Activated T-cell treated with anti-CD3 and anti-CD28 coated beads, Interleukin-2, amount 50 U/mL, for 24 hours (primary cell): ENCODE data around the gene EDN2.
A peak's percentile ranks its signal among the peaks of the same experiment; 100 is the strongest.

ENCODE experiments used
- DNase-seq: peaks from one replicate; pipeline ENCODE4 v3.0.0-alpha.2; 2020
- H3K27ac Mint-ChIP-seq: 2 replicates; pipeline ENCODE4 v1.8.0; 2020; ENCODE audit warnings: mild to moderate bottlenecking, mixed read lengths
- H3K27me3 Mint-ChIP-seq: 2 replicates; pipeline ENCODE4 v1.8.0; 2020; ENCODE audit warnings: mixed read lengths
- H3K36me3 Mint-ChIP-seq: 2 replicates; pipeline ENCODE4 v1.8.0; 2020; ENCODE audit warnings: low read depth, mixed read lengths
- H3K4me1 Mint-ChIP-seq: 2 replicates; pipeline ENCODE4 v1.8.0; 2020; ENCODE audit warnings: low read depth, mixed read lengths
- H3K4me3 Mint-ChIP-seq: 2 replicates; pipeline ENCODE4 v1.8.0; 2020; ENCODE audit warnings: mild to moderate bottlenecking, moderate library complexity, mixed read lengths
- H3K9me3 Mint-ChIP-seq: 2 replicates; pipeline ENCODE4 v1.8.0; 2020; ENCODE audit warnings: mixed read lengths

Gene EDN2

GRCh38 chr1:41510531-41511238, 26.2 kb upstream of the EDN2 start:
- H3K27me3 Mint-ChIP-seq, result no peaks in the 10 kb centered on the region
- no peaks in the 10 kb centered on the region for H3K4me1 Mint-ChIP-seq
- H3K4me3 Mint-ChIP-seq, result no peak overlapping the region
- no peak overlapping the region for H3K27ac Mint-ChIP-seq
- no peak for DNase-seq
- no peaks in the 10 kb centered on the region for H3K9me3 Mint-ChIP-seq
- peaks cover 62% of the 10 kb centered on the region for H3K36me3 Mint-ChIP-seq

GRCh38 chr1:41509270-41509671, 24.8 kb upstream of the EDN2 start:
- no peaks in the 10 kb centered on the region for H3K27me3 Mint-ChIP-seq
- H3K27ac Mint-ChIP-seq, result peak overlapping the region; percentile 32
- DNase-seq, result no peak
- peaks cover 7% of the 10 kb centered on the region for H3K4me1 Mint-ChIP-seq
- no peaks in the 10 kb centered on the region for H3K9me3 Mint-ChIP-seq
- peaks cover 48% of the 10 kb centered on the region for H3K36me3 Mint-ChIP-seq
- no peak overlapping the region for H3K4me3 Mint-ChIP-seq

- H3K27me3 Mint-ChIP-seq, result no peaks in the 10 kb centered on the region
- H3K27ac Mint-ChIP-seq, result no peak overlapping the region
- no peak for DNase-seq
- peaks cover 38% of the 10 kb centered on the region for H3K36me3 Mint-ChIP-seq
- H3K9me3 Mint-ChIP-seq, result no peaks in the 10 kb centered on the region
- no peak overlapping the region for H3K4me3 Mint-ChIP-seq
- peaks cover 9% of the 10 kb centered on the region for H3K4me1 Mint-ChIP-seq
These were observed 23.8 kb upstream of the EDN2 start for GRCh38 chr1:41508290-41508689.

- Mint-ChIP-seq H3K27ac (no peak overlapping the region), H3K9me3 (no peaks in the 10 kb centered on the region), H3K4me1 (peaks cover 9% of the 10 kb centered on the region), H3K27me3 (no peaks in the 10 kb centered on the region), H3K36me3 (peaks cover 34% of the 10 kb centered on the region), H3K4me3 (no peak overlapping the region)
- DNase-seq, result no peak
These were observed 23.4 kb upstream of the EDN2 start for GRCh38 chr1:41507836-41508235.

GRCh38 chr1:41507110-41507720, 22.7 kb upstream of the EDN2 start:
- Mint-ChIP-seq H3K4me3 (no peak overlapping the region), H3K27ac (peak overlapping the region; percentile 28), H3K27me3 (no peaks in the 10 kb centered on the region), H3K9me3 (no peaks in the 10 kb centered on the region), H3K36me3 (peaks cover 27% of the 10 kb centered on the region), H3K4me1 (peaks cover 9% of the 10 kb centered on the region)
- DNase-seq, result no peak

GRCh38 chr1:41504114-41505035, 19.9 kb upstream of the EDN2 start:
- Mint-ChIP-seq H3K9me3 (no peaks in the 10 kb centered on the region), H3K27ac (peak overlapping the region; percentile 19), H3K4me3 (no peak overlapping the region), H3K36me3 (peaks cover 6% of the 10 kb centered on the region), H3K27me3 (no peaks in the 10 kb centered on the region), H3K4me1 (peaks cover 9% of the 10 kb centered on the region)
- no peak for DNase-seq

GRCh38 chr1:41503538-41504113, 19.1 kb upstream of the EDN2 start:
- Mint-ChIP-seq H3K27me3 (no peaks in the 10 kb centered on the region), H3K9me3 (no peaks in the 10 kb centered on the region), H3K4me3 (no peak overlapping the region)

GRCh38 chr1:41502912-41503311, 18.4 kb upstream of the EDN2 start:
- Mint-ChIP-seq H3K27ac (no peak overlapping the region), H3K4me1 (peaks cover 9% of the 10 kb centered on the region), H3K9me3 (no peaks in the 10 kb centered on the region), H3K4me3 (no peak overlapping the region), H3K36me3 (no peaks in the 10 kb centered on the region), H3K27me3 (no peaks in the 10 kb centered on the region)
- DNase-seq, result no peak

More at GRCh38 chr1:41503538-41504113, 19.1 kb upstream of the EDN2 start:
- Mint-ChIP-seq H3K36me3 (no peaks in the 10 kb centered on the region), H3K27ac (no peak overlapping the region), H3K4me1 (peaks cover 9% of the 10 kb centered on the region)
- no peak for DNase-seq

GRCh38 chr1:41501581-41501980, 17.1 kb upstream of the EDN2 start:
- Mint-ChIP-seq H3K36me3 (no peaks in the 10 kb centered on the region), H3K9me3 (no peaks in the 10 kb centered on the region), H3K27ac (no peak overlapping the region), H3K27me3 (peaks cover 8% of the 10 kb centered on the region), H3K4me1 (peaks cover 9% of the 10 kb centered on the region), H3K4me3 (no peak overlapping the region)
- DNase-seq, result no peak

- H3K4me3 Mint-ChIP-seq, result no peak overlapping the region
- no peak overlapping the region for H3K27ac Mint-ChIP-seq
- H3K9me3 Mint-ChIP-seq, result no peaks in the 10 kb centered on the region
These were observed 16.5 kb upstream of the EDN2 start for GRCh38 chr1:41500781-41501518.

GRCh38 chr1:41500378-41500777, 15.9 kb upstream of the EDN2 start:
- DNase-seq, result no peak
- peaks cover 14% of the 10 kb centered on the region for H3K27me3 Mint-ChIP-seq
- peaks cover 14% of the 10 kb centered on the region for H3K4me1 Mint-ChIP-seq
- H3K36me3 Mint-ChIP-seq, result no peaks in the 10 kb centered on the region
- H3K9me3 Mint-ChIP-seq, result no peaks in the 10 kb centered on the region
- H3K4me3 Mint-ChIP-seq, result no peak overlapping the region
- no peak overlapping the region for H3K27ac Mint-ChIP-seq

More at GRCh38 chr1:41500781-41501518, 16.5 kb upstream of the EDN2 start:
- no peak for DNase-seq
- Mint-ChIP-seq H3K27me3 (peaks cover 8% of the 10 kb centered on the region), H3K4me1 (peaks cover 9% of the 10 kb centered on the region), H3K36me3 (no peaks in the 10 kb centered on the region)

- H3K27me3 Mint-ChIP-seq, result peaks cover 22% of the 10 kb centered on the region
- H3K27ac Mint-ChIP-seq, result no peak overlapping the region
- H3K4me3 Mint-ChIP-seq, result no peak overlapping the region
- peaks cover 10% of the 10 kb centered on the region for H3K4me1 Mint-ChIP-seq
- no peaks in the 10 kb centered on the region for H3K36me3 Mint-ChIP-seq
- no peak for DNase-seq
- H3K9me3 Mint-ChIP-seq, result no peaks in the 10 kb centered on the region
These were observed 15.1 kb upstream of the EDN2 start for GRCh38 chr1:41499591-41499990.

GRCh38 chr1:41498804-41499203, 14.3 kb upstream of the EDN2 start:
- no peak overlapping the region for H3K4me3 Mint-ChIP-seq
- H3K4me1 Mint-ChIP-seq, result peaks cover 5% of the 10 kb centered on the region
- H3K36me3 Mint-ChIP-seq, result no peaks in the 10 kb centered on the region
- peaks cover 26% of the 10 kb centered on the region for H3K27me3 Mint-ChIP-seq
- H3K9me3 Mint-ChIP-seq, result no peaks in the 10 kb centered on the region
- DNase-seq, result no peak
- no peak overlapping the region for H3K27ac Mint-ChIP-seq

- Mint-ChIP-seq H3K4me3 (no peak overlapping the region), H3K4me1 (peaks cover 5% of the 10 kb centered on the region), H3K27me3 (peaks cover 26% of the 10 kb centered on the region), H3K27ac (no peak overlapping the region), H3K9me3 (no peaks in the 10 kb centered on the region), H3K36me3 (no peaks in the 10 kb centered on the region)
- no peak for DNase-seq
These were observed 13.9 kb upstream of the EDN2 start for GRCh38 chr1:41498391-41498790.
